ENCODE data around the gene RIN2. TPM values are rescaled to one million over a fixed set of nuclear protein-coding genes. Genes with fewer than 3 reads are reported as not detected.

The RIN2 gene
- total RNA-seq, 2 donors from 2014 or later, result 33.1 to 56.6 TPM

DNA sequence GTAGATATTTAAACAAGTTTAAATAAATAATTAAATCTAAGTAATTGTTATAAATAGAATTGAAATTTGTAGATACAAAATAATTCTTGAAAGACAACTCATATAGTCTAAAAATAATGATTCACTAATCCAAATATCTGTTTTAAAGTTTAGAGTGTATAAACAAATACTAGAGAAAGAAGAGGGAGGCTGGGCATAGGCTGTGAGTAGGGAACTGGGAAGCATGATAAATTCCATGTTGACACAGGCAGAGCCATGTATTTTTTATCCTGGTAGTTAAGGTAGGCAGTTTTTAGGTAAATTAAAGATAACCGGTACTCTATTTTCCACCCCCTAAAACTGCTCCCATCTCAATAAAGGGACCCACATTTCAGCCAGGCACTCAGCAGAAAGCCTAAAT lies 11.7 kb upstream of the RIN2 start:
- Histone ChIP-seq H3K9me3 (peaks cover 0 to 6% of the 10 kb centered on the region in 2 donors), H3K27me3 (no peaks in the 10 kb centered on the region), H3K27ac (no peak overlapping the region), H3K4me3 (no peak overlapping the region), H3K36me3 (no peaks in the 10 kb centered on the region), H3K4me1 (no peaks in the 10 kb centered on the region)
- TF ChIP-seq, protein P1, sequence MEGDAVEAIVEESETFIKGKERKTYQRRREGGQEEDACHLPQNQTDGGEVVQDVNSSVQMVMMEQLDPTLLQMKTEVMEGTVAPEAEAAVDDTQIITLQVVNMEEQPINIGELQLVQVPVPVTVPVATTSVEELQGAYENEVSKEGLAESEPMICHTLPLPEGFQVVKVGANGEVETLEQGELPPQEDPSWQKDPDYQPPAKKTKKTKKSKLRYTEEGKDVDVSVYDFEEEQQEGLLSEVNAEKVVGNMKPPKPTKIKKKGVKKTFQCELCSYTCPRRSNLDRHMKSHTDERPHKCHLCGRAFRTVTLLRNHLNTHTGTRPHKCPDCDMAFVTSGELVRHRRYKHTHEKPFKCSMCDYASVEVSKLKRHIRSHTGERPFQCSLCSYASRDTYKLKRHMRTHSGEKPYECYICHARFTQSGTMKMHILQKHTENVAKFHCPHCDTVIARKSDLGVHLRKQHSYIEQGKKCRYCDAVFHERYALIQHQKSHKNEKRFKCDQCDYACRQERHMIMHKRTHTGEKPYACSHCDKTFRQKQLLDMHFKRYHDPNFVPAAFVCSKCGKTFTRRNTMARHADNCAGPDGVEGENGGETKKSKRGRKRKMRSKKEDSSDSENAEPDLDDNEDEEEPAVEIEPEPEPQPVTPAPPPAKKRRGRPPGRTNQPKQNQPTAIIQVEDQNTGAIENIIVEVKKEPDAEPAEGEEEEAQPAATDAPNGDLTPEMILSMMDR (IDR thresholded peaks at IDR 0.05), result no peak
- DNase-seq (ENCODE audit: low spot score), result no peak

DNA sequence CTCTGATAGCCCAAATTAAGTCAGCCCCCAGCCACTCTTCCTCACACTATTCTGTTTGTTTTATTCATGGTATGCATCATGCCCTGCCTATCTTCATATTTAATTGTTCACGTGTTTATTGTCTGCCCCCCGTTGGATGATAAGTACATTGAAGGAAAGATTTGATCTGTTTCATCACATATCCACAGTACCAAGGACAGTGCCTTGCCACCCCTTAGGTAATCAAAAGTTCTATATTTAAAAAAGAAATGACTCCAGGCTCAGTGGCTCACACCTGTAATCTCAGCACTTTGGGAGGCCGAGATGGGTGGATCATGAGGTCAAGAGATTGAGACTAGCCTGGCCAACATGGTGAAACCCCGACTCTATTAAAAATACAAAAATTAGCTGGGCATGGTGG lies 10.2 kb upstream of the RIN2 start:
- Histone ChIP-seq H3K4me1 (no peaks in the 10 kb centered on the region), H3K36me3 (no peaks in the 10 kb centered on the region), H3K27ac (no peak overlapping the region), H3K9me3 (peaks cover 0 to 6% of the 10 kb centered on the region in 2 donors), H3K4me3 (no peak overlapping the region), H3K27me3 (no peaks in the 10 kb centered on the region)
- no peak for DNase-seq (ENCODE audit: low spot score)
- TF ChIP-seq, protein P1 (IDR thresholded peaks at IDR 0.05), result no peak

DNA sequence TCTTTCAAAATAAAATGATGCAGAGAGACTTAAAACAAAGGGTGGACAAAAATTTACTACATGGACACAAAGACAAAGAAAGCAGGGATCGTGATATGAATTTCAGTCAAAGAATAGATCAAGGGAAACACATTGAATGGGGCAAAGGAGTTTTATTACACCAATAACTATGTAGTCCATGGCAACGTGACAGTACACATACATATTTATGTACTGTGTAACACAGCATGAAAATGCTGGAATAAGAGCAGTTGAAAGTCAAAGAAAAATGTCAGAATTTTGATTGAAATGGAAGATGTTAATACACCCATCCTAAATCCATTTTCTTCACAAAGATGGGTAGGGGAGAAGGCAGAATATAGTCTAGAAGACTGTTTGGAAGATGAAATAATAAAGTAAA lies 9.4 kb upstream of the RIN2 start:
- Histone ChIP-seq H3K27me3 (no peaks in the 10 kb centered on the region), H3K27ac (no peak overlapping the region), H3K4me3 (no peak overlapping the region), H3K4me1 (no peaks in the 10 kb centered on the region), H3K36me3 (no peaks in the 10 kb centered on the region), H3K9me3 (peaks cover 0 to 6% of the 10 kb centered on the region in 2 donors)
- TF ChIP-seq, protein P1 (IDR thresholded peaks at IDR 0.05), result no peak
- DNase-seq (ENCODE audit: low spot score), result no peak

DNA sequence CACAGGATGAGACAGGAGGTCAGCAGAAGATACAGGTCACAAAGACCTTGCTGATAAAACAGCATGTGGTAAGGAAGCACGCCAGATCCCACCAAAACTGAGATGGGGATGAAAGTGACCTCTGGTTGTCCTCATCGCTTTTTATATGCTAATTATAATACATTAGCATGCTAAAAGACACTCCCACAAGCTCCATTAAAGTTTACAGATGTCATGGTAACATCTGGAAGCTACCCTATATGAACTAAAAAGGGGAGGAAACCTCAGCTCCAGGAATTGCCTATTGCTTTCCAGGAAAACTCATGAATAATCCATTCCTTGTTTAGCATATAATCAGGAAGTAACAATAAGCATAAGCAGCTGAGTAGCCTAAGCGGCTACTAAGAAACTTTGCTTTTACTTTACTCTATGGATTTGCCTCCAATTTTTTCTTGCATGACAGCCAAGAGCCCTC lies 8.4 kb upstream of the RIN2 start:
- Histone ChIP-seq H3K4me1 (no peaks in the 10 kb centered on the region), H3K36me3 (no peaks in the 10 kb centered on the region), H3K9me3 (peaks cover 0 to 6% of the 10 kb centered on the region in 2 donors), H3K27ac (no peak overlapping the region), H3K27me3 (no peaks in the 10 kb centered on the region), H3K4me3 (no peak overlapping the region)
- no peak for DNase-seq (ENCODE audit: low spot score)
- TF ChIP-seq, protein P1 (IDR thresholded peaks at IDR 0.05), result no peak

DNA sequence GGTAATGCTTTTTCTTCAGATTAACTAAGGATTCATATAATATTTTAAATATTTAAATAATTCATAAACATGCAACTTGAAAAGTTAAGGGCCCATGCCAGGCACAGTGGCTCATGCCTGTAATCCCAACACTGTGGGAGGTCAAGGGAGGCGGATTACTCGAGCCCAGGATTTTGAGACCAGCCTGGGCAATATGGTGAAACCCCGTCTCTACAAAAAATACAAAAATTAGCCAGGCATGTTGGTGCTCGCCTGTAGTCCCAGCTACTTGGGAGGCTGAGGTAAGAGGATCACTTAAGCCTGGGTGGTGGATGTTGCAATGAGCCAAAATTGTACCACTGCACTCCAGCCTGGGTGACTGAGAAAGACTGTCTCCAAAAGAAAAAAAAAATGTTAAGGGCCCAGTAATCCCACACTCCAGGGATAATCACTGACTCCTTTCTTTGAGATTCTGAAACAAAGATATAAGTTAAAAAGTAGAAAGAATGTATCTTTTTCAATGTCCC lies 7.9 kb upstream of the RIN2 start:
- TF ChIP-seq, protein P1 (IDR thresholded peaks at IDR 0.05), result no peak
- H3K9me3 ChIP-seq, result peaks cover 0 to 6% of the 10 kb centered on the region in 2 donors

More for the DNA sequence above, 7.9 kb upstream of the RIN2 start:
- H3K36me3 ChIP-seq, result no peaks in the 10 kb centered on the region
- no peak overlapping the region for H3K27ac ChIP-seq
- no peak overlapping the region for H3K4me3 ChIP-seq
- DNase-seq (ENCODE audit: low spot score), result no peak
- no peaks in the 10 kb centered on the region for H3K4me1 ChIP-seq
- no peaks in the 10 kb centered on the region for H3K27me3 ChIP-seq
